GM10248 (cell line): ENCODE measurements around the gene MTARC2.
A peak's percentile ranks its signal among the peaks of the same experiment; 100 is the strongest.
"Not testable (repeated sequence)": the region's sequence is repeated elsewhere in the genome, so short reads cannot be mapped to it uniquely, and the experiment has no call there.

Experiments used
- CTCF ChIA-PET: fragments of 300-600 bp; sonication (Branson Sonifier 250); formaldehyde crosslinking; extraction: SDS; loops from one replicate; lab custom pipeline; 2021; ENCODE audit warnings: antibody characterized with exemption; lab: Yijun Ruan, JAX
- POLR2A ChIA-PET: fragments of 350-650 bp; sonication (Branson Sonifier 250); formaldehyde crosslinking; extraction: SDS; loops from one replicate; lab custom pipeline; 2020; ENCODE audit warnings: antibody characterized with exemption; lab: Yijun Ruan, JAX
- DNase-seq: peaks from one replicate; pipeline ENCODE4 v3.0.0; 2012; ENCODE audit errors: extremely low spot score
- CTCF ChIP-seq: IDR thresholded peaks from 2 replicates; pipeline ENCODE4 v1.5.1; 2012; ENCODE audit warnings: mild to moderate bottlenecking, low read depth; ENCODE audit errors: extremely low read depth, missing control alignments, control extremely low read depth

The MTARC2 gene

GRCh38 chr1:220730486-220730885 lies 17.6 kb upstream of the MTARC2 start:
- DNase-seq = no peak
- ChIA-PET POLR2A (no interaction called here), CTCF (interaction anchor here (0.6 to 1.3 kb wide), 3 partner anchors 28 to 450 kb away, joined by 3 to 4 read pairs (median 3); no protein-coding TSS in a partner anchor)
- no peak for TF ChIP-seq CTCF

GRCh38 chr1:220732137-220732536 lies 16.0 kb upstream of the MTARC2 start:
- no peak for TF ChIP-seq CTCF
- CTCF ChIA-PET = no interaction called here
- no peak for DNase-seq
- POLR2A ChIA-PET = no interaction called here

- CTCF ChIA-PET = interaction anchor here (0.6 to 3.6 kb wide), 28 partner anchors 9 to 793 kb away, joined by 3 to 35 read pairs (median 4); partner anchors contain the start of gene MTARC2
- TF ChIP-seq CTCF = no peak
- no peak for DNase-seq
- POLR2A ChIA-PET = no interaction called here
These were observed 15.5 kb upstream of the MTARC2 start for GRCh38 chr1:220732621-220733020.

GRCh38 chr1:220733086-220733601 lies 15.0 kb upstream of the MTARC2 start:
- CTCF ChIA-PET = interaction anchor here (0.6 to 3.6 kb wide), 46 partner anchors 9 to 793 kb away, joined by 3 to 35 read pairs (median 4); partner anchors contain the start of gene MTARC2
- DNase-seq = peak; percentile 73
- peak; percentile 54 for TF ChIP-seq CTCF
- POLR2A ChIA-PET = no interaction called here

- DNase-seq = no peak
- ChIA-PET CTCF (interaction anchor here (1.2 to 3.6 kb wide), 10 partner anchors 8 to 516 kb away, joined by 3 to 35 read pairs (median 16); partner anchors contain the start of gene MTARC2), POLR2A (no interaction called here)
- TF ChIP-seq CTCF = no peak
These were observed 13.4 kb upstream of the MTARC2 start for GRCh38 chr1:220734571-220735326.

- DNase-seq, POLR2A ChIA-PET: not testable (repeated sequence)
- CTCF ChIA-PET = interaction anchor here (1.3 kb wide), 1 partner anchor 10 kb away, joined by 4 read pairs; no protein-coding TSS in a partner anchor
These were observed 11.8 kb upstream of the MTARC2 start for GRCh38 chr1:220736283-220736682.

- ChIA-PET POLR2A (no interaction called here), CTCF (interaction anchor here (2.8 kb wide), 1 partner anchor 8 kb away, joined by 26 read pairs; no protein-coding TSS in a partner anchor)
- no peak for DNase-seq
- TF ChIP-seq CTCF = no peak
These were observed 6.8 kb upstream of the MTARC2 start for GRCh38 chr1:220741349-220741748.
